SK-N-MC (cell line): ENCODE data around the gene FAM131C.

Experiments
- EZH2 ChIP-seq: fragments of 200-600 bp; sonication (generic); IDR thresholded peaks from one replicate; pipeline ENCODE4 v1.6.1; 2017; ENCODE audit warnings: antibody characterized with exemption
- FOXP2 ChIP-seq: optimal IDR thresholded peaks from 2 replicates; pipeline ENCODE3; 2011; ENCODE audit warnings: mild to moderate bottlenecking, moderate library complexity; ENCODE audit not compliant: insufficient read depth; ENCODE audit errors: extremely low read length, control extremely low read depth
- POLR2AphosphoS5 ChIP-seq: IDR thresholded peaks from 2 replicates; pipeline ENCODE4 v1.6.1; 2012; ENCODE audit warnings: mild to moderate bottlenecking, low read depth, low read length, borderline replicate concordance

DNA sequence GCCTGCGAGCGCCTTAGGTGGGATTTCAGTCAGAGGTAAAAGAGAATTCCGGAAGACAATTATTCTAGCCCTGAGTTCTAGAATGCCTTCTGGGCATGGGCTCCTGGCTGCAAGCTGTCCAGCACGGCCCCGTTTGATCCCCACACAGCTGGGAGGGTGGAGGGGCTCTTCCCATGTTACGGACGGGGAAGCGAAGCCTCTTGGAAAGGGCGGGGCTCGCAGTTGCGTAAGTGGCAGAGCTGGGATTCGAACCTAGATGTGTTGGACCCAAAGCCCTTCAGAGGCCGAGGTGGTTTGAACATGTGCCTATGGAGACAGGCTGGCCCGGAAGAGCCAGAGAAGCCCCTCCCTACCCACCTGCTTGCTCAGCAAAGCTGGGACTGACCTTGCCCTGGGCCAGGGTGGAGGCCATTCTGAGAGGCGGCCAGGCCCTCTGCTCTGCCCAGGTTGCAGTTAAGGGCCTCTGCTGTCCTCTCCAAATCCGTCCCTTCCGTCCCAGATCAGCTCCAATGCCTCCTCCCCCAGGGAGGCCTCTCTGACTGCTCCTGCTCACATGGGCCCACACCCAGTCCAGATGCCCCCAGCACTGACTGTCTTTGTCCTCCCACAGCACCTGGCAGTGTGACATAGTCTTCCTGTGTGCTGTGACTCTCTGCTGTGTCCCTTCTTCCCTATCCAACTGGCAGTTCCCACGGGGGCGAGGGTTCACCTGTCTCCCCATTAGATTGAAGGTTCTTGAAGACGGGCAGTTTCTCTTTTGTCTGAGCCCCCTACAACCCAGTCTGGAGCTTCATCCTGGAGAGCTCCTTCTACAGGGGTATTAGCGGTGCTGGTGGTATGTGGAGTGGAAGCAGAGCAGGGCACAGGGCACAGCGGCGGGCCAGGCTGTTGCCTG is 54.5 kb downstream of the FAM131C start:
- no peak for TF ChIP-seq EZH2
- no peak for TF ChIP-seq POLR2AphosphoS5
- TF ChIP-seq FOXP2, result no peak
